GM18502 (cell line): Measurements from ENCODE around the gene SUN1.
A peak's percentile ranks its signal among the peaks of the same experiment; 100 is the strongest.

Experiments used
- ATAC-seq: cut with Tn5 transposase; IDR thresholded peaks from one replicate; pipeline ENCODE4 v1.9.1; 2021; ENCODE audit warnings: mild to moderate bottlenecking; ENCODE audit not compliant: unreplicated experiment, poor library complexity

Gene SUN1

DNA sequence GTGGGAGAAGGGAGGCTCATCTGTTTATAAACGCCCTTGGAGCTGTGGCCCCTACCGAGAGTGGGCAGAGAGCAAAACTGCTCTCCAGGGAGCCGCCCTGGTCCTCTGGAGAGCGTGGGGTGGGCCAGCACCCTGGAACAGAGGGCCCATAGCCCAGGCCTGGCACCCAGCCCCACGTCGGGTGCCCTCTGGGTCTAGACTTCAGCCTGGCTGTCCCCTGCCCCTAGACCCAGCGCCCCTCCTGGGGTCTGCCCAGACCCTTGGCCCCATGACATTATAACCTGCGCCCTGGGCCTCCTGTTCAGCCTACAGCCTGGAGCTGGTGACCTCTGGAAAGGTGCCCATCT, 68.7 kb downstream of the SUN1 start:
- ATAC-seq: no peak

DNA sequence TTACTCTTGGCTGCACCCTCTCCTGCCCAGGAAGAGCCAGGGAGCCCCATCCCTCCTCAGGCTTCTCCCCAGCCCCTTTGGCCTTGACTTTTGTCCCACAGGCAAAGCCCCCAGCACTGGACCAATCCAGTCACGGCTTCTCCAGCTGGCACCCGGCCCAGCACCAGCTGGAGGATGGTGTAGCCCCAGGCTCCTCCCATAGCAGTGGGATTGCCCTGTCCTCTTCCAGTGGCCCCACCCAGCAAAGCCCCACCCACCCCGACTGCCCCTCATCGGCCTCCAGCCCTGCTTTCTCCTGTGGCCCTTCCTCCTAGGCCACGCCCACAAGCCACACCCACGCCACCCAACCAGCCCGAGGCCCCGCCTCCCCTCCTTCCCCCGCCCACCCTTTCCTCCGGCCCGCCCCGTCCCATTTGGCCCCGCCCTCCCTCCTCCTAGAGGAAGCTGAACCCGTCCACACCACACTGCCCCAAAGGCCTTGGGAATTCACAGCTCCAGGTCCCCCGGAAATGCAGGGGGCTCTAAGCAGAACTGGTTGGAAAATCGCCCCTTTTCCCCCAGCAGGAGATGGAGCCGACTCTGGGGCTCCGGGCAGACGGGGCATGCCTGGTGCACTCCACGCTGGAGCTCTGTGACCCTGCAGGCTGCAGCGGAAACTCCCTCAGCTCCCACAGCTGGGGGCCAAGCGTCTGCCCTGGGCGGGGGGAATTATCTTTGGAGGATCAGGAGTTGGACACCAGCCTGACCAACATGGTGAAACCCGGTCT, 69.3 kb downstream of the SUN1 start:
- ATAC-seq: no peak

DNA sequence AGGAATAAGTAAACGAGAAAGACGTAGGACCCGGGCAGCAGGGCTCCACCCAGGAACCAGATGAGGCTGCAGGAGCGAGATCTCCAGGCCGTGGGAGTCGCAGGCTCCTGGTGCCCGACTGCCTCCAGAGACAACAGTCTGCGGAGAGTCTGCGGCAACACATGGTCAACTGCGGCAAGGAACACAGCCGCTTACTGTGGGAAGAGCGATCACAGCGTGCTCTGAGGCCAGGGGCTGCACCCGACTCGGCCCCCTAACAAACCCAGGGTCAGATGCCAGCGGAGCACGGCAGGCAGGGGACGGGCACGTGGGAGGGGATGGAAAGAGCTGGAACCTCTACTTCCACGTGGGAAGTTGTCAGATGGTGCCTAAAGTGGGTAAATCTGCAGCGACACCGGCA, 70.7 kb downstream of the SUN1 start:
- ATAC-seq: no peak

DNA sequence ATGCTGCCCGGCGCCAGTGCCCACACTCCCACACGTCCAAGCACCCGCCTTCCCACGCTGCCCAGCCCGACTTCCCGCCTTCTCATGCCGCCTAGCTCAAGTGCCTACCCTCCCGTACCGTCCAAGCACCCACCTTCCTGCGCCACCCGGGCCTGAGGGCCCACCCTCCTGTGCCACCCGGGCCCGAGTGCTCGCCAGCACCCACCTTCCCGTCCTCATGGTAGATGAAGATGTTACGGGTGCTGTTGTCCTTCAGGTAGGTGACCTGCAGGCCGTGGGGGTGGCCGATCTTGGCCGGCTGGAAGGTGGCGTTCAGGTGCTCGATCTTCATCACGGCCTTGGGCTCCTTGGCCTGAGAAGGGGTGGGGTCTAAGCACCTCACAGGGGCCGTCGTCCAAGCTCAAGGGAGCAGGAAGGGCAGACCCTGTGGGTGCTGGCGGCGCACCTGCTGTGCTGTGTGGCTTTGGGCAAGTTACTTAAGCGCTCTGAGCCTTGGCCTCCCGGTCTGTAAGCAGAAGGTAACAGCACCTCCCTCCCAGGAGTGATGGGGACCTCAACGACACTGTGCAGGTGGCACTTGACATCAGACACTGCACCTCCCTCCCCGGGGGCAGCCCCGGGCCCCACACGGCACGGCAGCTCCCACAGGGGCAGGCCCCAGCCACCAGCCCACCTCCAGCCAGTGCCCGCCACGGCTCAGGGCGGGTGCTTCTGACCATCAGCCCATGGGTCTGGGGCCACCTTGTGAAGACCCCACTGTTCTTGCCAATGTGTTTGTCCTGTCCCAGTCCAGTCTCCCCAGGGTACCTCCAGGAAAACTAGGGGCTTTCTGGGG, 71.9 kb downstream of the SUN1 start:
- no peak for ATAC-seq

DNA sequence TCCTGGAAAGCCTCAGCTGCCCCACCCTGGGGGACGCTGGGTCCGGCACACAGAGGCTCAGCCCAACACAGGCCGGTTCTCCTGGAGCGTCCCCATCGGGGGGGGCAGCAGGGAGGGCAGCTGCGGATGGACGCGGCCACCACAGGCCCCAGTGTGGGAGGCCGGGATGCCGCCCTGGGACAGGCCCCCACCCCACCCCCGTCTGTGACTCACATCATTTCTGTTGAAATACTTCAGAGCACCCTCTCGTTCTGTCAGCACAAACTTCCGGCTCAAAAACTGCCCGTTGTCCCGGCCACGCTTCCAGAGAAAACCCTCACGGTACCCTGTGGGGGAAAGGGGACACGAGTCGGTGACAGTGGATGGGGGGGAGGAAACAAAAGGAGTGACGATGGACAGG, 72.6 kb downstream of the SUN1 start:
- no peak for ATAC-seq

- ATAC-seq: no peak
Observed at GRCh38 chr7:906776-907157, 74.5 kb downstream of the SUN1 start.

DNA sequence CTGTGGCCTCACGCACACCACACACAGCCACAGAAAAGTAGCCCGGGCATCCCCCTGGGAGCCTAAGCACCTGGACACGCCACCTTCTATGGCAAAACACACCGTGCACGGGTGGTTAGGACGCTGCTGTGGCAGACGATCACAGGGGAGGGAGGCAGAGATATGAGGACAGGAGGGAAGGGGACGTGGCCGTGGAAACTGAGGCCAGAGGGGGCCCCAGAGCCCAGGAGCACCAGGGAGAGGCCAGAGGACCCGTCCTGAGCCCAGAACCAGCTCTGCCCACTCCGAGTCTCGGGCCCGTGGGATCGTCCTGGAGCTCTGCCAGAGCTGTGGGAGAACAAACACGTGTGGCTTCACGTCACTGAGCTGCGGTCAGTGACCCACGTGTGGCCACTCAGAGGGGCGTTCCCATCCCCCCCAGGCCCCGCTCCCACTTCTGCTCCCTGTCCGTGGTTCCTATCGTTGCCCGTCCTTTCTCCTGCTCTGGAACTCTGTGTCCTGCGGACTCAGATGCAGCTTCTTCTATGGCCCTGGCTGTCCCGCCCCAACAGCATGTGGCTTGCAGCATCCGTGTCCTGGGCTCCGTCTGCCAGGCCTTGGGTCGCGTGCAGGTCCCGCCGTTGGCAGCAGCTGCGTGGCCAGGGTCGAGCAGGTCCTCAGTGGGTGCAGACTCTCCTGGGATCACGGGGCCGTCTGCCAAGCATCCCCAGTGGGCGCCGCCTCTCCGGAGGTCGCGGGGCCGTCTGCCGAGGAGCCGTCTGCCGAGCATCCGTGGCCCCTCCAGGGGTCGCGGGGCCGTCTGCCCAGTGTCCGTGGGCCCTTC, 75.1 kb downstream of the SUN1 start:
- no peak for ATAC-seq

GRCh38 chr7:908159-908581, 75.9 kb downstream of the SUN1 start:
- no peak for ATAC-seq

- ATAC-seq: peak; percentile 66
Observed at GRCh38 chr7:908591-909357, 76.5 kb downstream of the SUN1 start.

- no peak for ATAC-seq
Observed at GRCh38 chr7:909358-910329, 77.4 kb downstream of the SUN1 start.

DNA sequence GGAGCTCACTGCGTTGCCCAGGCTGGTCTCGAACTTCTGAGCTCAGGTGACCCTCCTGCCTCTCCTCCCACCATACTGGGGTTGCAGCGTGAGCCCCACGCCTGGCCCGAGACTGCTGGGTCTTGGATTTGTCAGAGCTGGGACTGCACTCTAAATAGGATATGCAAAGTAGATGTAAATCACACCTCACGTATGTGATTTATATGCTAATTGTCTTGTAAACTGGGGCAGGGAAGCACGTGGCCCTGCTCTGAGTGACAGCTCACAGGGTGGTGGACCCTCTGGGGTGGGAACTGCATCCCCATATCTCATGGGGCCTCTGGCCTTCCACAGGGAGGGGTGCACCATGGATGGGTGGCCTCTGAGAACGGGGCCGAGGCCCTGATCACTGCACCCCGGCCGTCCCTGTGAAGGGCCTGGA, 78.2 kb downstream of the SUN1 start:
- ATAC-seq: no peak

DNA sequence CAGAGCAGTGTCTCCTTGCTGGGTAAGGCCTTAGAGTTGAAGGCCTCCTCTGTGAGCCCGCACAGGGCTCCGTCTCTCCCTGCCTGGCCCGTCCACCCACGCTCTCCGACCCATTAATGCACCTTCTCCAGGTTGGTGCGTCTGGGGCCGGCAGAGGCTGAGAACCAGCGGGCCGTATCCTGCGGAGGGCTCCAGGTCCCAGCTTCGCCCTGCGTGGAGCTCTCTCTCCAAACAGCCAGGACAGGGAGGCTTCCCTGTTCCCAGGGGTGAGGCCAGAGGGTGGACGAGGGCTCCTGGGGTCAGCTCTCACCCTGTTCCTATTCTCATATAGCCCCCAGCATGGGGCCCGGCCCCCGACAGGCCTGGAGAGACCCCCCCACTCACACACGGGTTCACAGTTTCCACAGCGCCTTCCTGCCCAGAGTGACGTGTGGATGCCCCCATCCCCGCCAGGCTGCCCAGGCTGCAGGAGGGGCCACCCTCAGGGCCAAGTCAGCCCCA, 78.7 kb downstream of the SUN1 start:
- ATAC-seq: no peak

GRCh38 chr7:911791-912480, 79.7 kb downstream of the SUN1 start:
- ATAC-seq: no peak

DNA sequence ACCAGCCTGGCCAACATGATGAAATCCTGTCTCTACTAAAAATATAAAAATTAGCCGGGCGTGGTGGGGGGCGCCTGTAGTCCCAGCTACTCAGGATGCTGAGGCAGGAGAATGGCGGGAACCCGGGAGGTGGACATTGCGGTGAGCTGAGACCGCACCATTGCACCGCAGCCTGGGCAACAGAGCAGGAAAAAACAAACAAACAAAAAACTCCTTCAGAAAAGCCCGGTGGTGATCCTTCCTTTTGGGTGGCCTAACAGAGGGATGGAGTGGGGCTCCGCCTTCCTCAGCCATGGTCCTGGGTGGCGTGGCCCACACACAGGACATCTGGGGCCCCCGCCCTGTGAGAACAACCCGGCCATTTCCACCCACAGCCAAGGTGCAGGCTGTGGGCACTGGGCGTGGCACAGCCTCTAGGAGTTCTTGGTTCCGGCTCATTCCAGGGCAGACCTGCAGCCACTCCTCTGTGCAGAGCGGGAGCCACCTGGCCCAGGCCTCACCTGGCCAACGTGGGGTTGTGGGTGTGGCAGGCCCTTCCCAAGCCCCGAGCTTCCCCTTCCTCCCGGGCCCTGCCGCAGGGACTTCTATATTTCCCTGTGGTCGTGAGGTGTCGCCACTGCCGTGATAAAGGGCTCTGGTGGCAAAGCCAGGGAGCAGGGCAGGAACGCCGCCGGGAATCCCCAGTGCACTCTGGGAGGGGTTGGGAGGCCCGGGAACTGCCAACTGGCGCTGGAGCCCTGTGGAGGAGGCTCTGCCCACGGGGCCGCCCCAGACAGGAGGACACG, 81.7 kb downstream of the SUN1 start:
- ATAC-seq: no peak

GRCh38 chr7:914521-915194, 82.4 kb downstream of the SUN1 start:
- no peak for ATAC-seq

GRCh38 chr7:915291-916218, 83.3 kb downstream of the SUN1 start:
- ATAC-seq: no peak
